CD1c-positive myeloid dendritic cell (primary cell): ENCODE measurements around the gene LYRM9.
"Not testable (repeated sequence)": the region's sequence is repeated elsewhere in the genome, so short reads cannot be mapped to it uniquely, and the experiment has no call there.

Experiments used
- DNase-seq: peaks from one replicate; pipeline ENCODE4 v3.0.0-alpha.2; 2016; ENCODE audit errors: extremely low spot score

Gene LYRM9

DNA sequence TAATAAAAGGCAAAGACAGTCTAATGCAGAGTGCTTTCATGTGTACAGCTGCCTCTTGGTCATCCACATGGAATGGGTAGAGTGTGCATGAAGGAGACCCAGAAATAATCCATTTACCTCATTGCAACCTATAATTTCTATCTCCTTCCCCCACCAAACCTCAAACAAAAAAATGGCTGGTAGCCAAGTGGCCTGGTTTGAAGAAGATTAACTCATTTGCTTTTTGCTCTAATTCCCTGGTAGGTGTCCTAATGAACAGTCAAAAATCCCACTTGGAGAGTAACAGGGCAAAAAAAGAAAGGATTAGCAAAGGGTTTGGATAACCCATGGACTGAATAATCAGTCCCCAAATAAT is 13.0 kb upstream of the LYRM9 start:
- no peak for DNase-seq

DNA sequence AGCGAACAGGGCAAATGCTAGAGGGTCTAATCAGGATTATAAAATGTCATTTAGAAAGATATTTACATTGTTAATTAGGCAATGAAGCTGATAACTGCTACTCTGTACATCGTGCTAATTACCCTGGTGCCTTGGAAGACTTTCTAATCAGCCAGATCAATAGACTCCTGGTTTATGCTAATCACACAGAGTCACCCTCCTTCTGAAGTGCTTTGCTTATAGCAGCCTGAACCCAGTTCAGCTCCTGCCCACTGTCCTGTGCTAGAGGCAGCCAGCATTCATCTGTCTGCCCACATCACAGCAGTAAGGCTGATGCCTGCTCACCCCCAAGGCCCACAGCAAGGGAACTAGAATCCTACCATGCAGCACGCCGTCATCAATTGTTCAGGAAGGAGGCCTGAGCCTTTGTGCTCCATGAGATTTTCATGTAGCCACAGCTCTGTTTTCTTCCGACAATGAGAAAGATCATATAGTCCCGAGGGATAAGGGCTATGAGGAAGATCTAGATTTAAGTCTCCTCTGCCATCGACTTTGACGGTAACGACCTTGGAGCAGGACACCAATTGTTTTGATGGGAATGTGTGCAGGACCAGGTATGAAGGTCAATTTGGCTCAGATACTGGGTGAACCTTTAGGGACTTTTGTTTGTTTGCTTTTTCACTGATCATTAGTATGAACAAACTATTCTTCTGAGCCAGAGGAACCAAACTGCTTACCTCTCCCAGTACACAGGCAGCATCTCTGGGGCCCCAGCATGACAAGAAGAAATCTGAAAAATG is 12.5 kb upstream of the LYRM9 start:
- no peak for DNase-seq

DNA sequence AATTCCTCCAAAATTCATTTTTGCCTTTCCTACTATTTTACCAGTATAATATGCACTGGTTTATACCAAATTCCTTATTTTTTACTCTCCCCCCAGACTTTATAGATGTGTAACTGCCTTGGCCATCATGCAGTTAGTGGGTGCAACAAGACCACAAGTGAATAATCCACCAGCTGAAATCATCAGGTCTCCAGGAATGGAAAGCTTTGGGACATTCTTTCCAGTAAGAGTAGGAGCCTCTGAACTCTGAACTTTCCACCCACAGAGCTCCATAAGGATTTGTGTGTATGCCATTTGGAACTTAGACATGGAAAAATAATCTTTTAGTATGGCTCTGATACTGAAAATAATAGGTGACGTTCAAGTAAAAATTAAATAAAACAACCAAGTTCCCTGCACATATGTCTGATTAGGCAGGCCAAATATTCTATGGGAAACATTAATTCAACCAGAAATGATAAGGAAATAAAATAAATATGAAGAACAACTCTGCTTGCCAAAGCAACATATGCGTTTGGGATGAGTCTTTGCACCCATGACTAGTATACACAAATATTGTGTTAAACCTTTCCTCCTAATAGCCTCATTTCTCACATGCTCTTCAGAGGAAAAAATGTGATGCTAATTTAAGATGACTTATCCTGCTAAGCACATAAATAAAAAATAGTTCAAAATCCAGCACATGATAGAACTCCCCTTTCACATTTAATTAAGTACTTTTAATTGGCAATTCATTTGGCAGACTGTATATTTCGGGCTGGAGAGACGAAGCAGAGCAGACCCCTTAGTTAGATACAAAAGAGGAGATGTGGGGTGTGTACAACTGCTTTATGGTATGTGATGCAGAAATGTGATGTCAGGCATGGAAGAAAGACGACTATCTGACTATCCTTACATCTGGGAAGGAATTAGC is 11.6 kb upstream of the LYRM9 start:
- DNase-seq, result no peak

DNA sequence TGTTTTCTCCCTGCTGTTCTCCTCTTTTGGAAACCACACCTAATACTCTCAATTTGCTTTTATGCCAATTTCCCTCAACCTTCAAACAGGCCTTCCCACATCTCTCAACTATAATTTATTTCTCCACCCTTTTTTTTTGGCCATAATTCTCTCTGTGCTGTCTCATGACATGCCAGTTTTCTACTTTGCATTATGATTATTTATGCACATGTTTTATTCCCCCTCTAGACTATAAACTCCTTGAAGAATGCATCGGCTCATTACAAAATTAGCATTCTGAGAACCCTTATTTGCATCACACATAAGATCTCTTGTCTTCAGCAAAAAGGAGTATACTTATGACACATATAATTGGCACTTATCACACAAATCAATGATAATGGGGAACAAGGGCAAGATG is 10.9 kb upstream of the LYRM9 start:
- no peak for DNase-seq

GRCh38 chr17:27899525-27899924 is 6.4 kb upstream of the LYRM9 start:
- DNase-seq, result no peak

DNA sequence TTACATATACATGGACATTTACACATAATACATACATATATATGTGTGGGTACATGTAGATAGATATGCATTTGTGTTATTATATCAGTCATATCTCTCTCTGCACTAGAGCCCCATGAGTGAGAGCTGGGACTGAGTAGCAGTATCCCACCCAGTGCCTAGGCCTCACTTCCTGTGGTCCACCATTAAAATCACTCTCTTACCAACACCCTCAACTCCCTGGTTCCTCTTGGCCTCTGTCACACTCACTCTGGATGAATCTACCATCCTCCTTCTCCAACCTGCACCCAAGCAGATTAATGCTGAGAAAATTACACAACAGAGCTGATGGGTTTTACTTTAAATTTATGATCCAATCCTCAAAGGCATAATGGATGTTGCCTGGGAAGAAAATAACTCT is 4.9 kb upstream of the LYRM9 start:
- DNase-seq, result no peak

DNA sequence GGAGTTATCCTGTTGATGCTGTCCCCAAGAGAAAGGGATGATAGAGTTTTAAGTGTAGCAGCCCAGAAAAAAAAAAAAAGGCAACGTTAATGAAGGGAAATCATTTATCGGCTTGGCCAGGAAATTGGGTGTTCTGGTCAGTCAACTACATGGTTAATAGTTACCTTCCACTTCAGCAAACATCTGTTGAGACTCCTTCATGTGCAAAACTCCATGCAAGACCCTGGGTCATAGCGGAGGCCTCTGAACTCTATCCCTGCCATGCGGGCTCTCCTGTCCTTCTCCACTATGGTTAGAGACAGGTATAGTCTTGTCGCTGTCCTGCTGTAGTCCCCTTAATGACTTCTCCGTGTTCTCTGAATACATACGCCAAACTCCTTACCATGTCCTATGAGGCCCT is 3.5 kb upstream of the LYRM9 start:
- no peak for DNase-seq

DNA sequence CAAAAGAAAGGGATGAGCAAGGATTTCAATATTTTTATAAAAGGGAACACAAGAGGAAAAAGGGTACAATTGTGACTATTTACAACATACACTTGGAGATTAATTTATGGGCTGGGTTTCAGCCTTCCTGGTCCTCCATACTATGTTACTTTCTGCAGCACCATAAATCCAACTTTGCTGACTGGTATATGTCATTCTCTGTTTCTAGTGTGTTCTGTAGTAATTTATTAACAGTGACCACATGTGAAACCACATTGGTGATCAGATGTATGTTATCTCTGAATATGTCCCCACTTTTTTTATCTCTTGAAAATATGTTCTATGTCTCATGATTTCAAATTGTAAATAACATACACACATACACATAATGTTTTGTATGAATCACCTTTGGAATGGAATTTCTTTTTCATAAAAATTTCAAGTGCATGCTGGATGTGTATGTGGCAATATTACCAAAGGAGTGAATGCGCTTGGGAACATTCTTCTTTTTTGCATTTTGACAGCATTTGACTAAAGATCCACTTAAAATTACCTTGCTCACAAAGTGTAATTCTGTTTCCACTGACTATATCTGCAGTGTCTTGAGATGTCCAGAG is 2.9 kb upstream of the LYRM9 start:
- DNase-seq, result no peak

DNA sequence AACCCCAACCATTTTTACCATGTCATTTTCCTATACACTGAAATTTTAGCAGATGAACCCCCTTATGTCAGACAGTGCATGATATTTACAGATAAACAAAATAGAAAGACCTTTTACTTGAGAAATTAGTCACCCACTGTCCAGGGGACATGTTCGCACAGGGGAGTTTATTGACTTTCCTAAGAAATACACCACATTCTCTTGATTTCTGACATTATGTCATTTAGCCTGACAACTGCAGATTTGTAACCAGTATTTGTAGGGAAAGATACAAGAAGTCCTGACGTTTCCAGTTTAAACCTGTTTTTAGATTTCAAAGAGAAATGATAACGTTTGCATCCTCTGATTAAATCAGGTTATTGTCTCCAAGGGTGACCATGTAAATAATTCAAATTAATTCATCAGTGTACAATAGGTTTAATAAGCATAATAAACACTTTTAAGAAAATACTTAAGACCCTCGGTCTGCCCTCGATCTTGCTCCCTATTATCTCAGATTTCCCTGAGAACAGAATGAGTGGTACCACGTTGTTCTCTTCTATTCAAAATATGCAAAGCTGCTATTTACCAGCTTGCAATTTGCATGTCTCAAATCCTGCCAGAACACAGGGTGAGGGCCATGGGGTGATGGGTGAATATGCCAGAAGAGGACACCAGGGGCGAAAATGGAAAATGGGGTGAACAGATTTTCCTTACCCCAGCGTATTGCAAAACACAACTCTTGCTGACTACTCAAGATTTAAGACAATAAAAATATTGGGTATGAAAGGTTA is 2.1 kb upstream of the LYRM9 start:
- no peak for DNase-seq

GRCh38 chr17:27893841-27894503 is 807 bp upstream of the LYRM9 start:
- DNase-seq, result peak; percentile 30

GRCh38 chr17:27892542-27892865 is 661 bp downstream of the LYRM9 start:
- DNase-seq, result no peak

DNA sequence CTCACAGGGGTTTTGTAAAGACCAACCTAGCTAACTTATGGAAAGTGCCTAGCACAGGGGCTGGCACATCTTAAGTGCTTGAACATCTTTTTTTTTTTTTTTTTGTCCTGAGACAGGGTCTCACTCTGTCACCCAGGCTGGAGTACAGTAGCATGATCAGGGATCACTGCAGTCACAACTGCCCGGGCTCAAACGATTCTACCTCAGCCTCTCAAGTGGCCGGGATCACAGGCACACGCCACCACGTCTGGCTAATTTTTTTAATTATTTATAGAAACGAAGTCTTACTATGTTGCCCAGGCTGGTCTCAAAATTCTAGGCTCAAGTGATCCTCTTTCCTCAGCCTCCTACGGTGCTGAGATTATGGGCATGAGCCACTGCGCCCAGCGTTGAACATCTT is 1.3 kb downstream of the LYRM9 start:
- DNase-seq, result no peak

DNA sequence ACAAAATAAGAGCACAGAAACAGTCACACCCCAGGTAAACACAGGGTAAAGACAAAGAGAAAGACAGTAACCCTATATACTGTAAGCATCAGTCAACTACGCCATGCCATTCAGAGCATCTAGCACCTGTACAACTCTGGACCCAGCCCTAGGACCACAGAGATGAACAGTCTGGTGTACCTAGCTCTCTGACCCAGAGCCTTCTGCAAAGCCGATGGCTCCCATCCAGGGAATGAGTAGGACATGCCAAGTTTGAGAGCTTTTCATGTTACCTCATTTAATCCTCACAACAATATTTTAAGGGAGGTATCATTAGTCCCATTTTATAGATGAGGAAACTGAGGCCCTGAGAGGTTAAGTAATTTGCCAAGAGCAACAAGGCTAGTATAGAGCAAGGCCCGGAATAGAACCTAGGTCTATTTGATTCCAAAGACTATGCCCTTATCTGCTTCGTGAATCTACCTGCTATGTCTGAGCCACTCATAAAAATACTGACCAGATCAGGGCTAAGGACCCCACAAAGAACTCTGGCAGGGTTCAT is 3.4 kb downstream of the LYRM9 start:
- DNase-seq, result no peak

GRCh38 chr17:27888945-27889344 is 4.2 kb downstream of the LYRM9 start:
- no peak for DNase-seq

DNA sequence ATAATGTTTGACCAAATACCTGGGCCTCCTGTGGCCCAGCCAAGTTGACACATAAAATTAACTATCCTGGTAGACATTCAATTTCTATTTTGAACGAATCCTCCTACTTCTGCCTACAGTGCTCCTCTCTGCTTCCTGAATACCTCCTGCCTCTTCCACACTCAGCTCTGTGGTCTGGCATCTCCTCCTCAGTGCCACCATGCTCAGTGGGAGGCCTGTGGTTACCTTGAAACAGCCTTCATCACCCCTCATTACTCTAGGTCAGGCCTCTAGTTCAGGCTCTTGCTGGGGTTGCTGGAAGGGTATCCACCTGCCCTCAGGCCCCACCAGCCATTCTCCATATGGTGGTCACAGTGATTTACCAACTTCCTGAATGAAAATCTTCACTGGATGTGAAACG is 5.1 kb downstream of the LYRM9 start:
- DNase-seq, result no peak

DNA sequence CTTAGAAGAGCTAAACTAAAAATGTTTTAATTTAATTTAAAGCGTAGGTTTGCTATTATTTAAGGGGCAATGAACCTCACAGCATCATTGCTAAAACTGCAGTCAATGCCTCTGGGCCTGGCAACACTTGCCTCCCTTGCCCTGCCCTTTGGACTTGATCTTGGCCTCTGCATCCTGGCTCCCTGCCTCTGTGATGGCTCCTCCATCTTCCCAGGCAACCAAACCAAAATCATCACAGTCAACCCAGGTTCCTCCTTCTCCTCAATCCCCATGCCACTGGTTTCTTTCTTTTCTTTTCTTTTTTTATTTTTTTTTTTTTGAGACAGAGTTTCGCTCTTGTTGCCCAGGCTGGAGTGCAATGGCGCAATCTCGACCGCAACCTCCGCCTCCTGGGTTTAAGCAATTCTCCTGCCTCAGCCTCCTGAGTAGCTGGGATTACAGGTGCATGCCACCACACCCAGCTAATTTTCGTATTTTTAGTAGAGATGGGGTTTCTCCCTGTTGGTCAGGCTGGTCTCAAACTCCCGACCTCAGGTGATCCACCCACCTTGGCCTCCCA is 6.7 kb downstream of the LYRM9 start:
- not testable (repeated sequence) for DNase-seq

GRCh38 chr17:27882162-27882840 is 10.9 kb downstream of the LYRM9 start:
- no peak for DNase-seq

GRCh38 chr17:27879987-27880608 is 13.1 kb downstream of the LYRM9 start:
- DNase-seq, result peak; percentile 69

DNA sequence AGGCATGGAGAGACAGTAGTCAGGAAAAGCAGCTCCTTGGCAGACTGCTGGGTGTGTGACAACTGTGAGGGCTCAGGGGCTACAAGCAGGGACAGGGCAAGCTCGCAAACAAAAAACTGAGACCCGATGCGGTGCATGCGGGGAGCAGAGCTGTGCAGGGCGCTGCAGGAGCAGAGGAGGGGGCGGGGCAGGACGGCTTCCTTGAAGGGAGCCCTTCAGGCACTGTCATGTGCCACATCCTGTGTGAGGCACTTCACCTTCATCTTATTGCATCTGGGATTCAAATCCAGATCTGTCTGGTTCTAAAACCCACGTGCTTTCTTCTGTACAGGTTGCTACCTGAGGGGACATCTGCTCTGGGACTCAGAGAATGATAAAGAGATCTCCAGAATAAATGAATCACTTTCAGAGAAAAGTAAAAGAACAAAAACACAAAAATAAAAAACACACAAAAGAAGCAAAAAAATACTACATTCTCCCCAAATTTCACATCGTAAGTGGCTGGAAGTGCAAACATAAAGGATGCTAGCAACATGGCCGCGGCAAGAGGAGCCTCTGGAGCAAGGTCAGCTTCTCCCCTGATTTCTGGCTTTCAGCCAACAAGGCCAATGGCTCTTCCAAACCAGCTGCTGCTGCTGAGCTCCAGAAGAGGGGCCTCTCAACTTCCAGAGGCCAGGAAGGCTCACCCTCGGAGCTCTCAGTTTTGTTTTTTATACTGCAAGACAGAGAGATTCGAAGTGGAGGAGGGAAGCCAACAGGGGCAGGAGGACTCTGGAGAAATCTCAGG is 14.2 kb downstream of the LYRM9 start:
- no peak for DNase-seq
